Pancreas (tissue), 10 donors: Measurements from ENCODE around the gene SHLD1. TPM values are rescaled to one million over a fixed set of nuclear protein-coding genes. Genes with fewer than 3 reads are reported as not detected.

Source experiments
- ATAC-seq, 4 donors: fragments of 200-7000 bp; cut with Tn5 transposase; one replicate each; pipeline versions ENCODE4 v1.8.0 to v1.9.1; 2020; ENCODE audit warnings: mild to moderate bottlenecking in 4 of 4, moderate library complexity in 4 of 4
- DNase-seq, 6 donors: peaks; one replicate each; pipeline ENCODE4 v3.0.0-alpha.2; 2020
- FAIRE-seq: peaks from 2 replicates; lab custom pipeline; 2012; peaks lifted over from hg19 to GRCh38; lab: Jason Lieb, UNC
- H3K27ac ChIP-seq, 4 donors: fragments of 200-600 bp; sonication (generic); 1 replicate in 3 of 4; 2 replicates in 1 of 4; pipeline versions ENCODE4 v1.5.0 to v1.8.0; 2020
- H3K27me3 ChIP-seq, 4 donors: fragments of 200-600 bp; one replicate each; pipeline ENCODE4 v1.8.0; 2021
- H3K36me3 ChIP-seq, 3 donors: fragments of 200-600 bp; sonication (generic) in 1 of 3; one replicate each; pipeline versions ENCODE4 v1.5.0 to v1.8.0; 2020 to 2021
- H3K4me1 ChIP-seq, 3 donors: fragments of 200-600 bp; one replicate each; pipeline ENCODE4 v1.8.0; 2021
- H3K4me3 ChIP-seq, 4 donors: fragments of 200-600 bp; sonication (generic) in 2 of 4; one replicate each; pipeline versions ENCODE4 v1.5.0 to v1.8.0; 2020 to 2021
- H3K9me3 ChIP-seq, 4 donors: fragments of 200-600 bp; one replicate each; pipeline ENCODE4 v1.8.0; 2021
- WGBS, 2 donors: extraction: QIAGEN DNeasy Blood & Tissue Kit; methylation state at CpG; one replicate each; pipeline ENCODE4 v1.1.7; 2013; 5-methylcytosine and 5-hydroxymethylcytosine counted together
- intact Hi-C, 3 donors: fragments of 100-400 bp; cut with DNase I; formaldehyde crosslinking; loops; one replicate each; pipeline versions ENCODE4 v1.11.1 to v1.14.2; 2022
- polyA plus RNA-seq, 2 donors: library from polyadenylated mRNA; stranded (reverse); fragments of 200-250 nt; gene quantifications; one replicate each; pipeline ENCODE4 v1.2.3, GENCODE V29; 2013
- total RNA-seq, 6 donors: library from RNA; stranded (reverse); fragmentation: NEBNext Ultra II Directional in 4 of 6; extraction: Animal tissue kit (Norgen Biotek cat#: 25700) in 4 of 6; gene quantifications; one replicate each; pipeline versions ENCODE4 v1.2.1 to v1.2.4, GENCODE V29; 2021 to 2023
- TF ChIP-seq, protein P1 (sequence below), 4 donors: fragments of 200-600 bp; sonication (generic) in 3 of 4; IDR thresholded peaks; one replicate each; pipeline versions ENCODE4 v1.5.0 to v1.8.0; 2021; ENCODE audit warnings: antibody characterized with exemption in 4 of 4
- donor health status: healthy with polysubstance abuse.
- donor health status: DM: no; HTN: no; CAD: no; lungs with moderate emphysema.
- donor health status: DM: no; HTN: no; CAD: no.
- donor health status: control.
- donor health status: control.
- donor health status: Bipolar disorder and iron deficiency.
- donor health status: DM: yes; HTN: yes; CAD: no.
- donor health status: DM: no; HTN: no; CAD: no.
- donor health status: DM: no; HTN: no; CAD: no.
- donor health status: DM: yes; HTN: yes; CAD: no.

The SHLD1 gene
- total and polyA plus RNA-seq, 8 donors = 2.1 to 6.6 (median 3.4) TPM

DNA sequence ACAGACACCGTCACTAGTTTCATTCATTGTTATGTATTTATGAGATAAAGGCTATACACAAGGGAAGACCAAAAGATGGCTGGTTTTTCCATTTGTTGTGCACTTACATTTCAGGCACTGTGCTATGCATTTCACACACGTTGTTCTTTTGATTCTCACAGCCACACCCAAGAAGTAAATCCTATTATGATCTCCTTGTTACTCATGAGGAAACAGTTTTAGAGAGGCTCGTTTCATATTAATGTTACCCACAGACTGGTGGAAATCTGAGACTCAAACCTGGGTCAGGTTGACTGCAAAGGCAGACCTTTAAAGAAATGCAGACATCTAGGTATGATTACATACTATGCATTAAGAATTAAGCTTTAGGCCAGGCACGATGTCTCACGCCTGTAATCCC is 34.9 kb downstream of the SHLD1 start:
- Histone ChIP-seq H3K9me3 (no peaks in the 10 kb centered on the region), H3K4me1 (peaks cover 25 to 56% (median 48%) of the 10 kb centered on the region in 3 donors), H3K27me3 (no peaks in the 10 kb centered on the region), H3K4me3 (no peak overlapping the region), H3K36me3 (no peaks in the 10 kb centered on the region), H3K27ac (peak overlapping the region in 3 of 4 donors; percentile 14 to 50 (median 37))
- TF ChIP-seq, protein P1, sequence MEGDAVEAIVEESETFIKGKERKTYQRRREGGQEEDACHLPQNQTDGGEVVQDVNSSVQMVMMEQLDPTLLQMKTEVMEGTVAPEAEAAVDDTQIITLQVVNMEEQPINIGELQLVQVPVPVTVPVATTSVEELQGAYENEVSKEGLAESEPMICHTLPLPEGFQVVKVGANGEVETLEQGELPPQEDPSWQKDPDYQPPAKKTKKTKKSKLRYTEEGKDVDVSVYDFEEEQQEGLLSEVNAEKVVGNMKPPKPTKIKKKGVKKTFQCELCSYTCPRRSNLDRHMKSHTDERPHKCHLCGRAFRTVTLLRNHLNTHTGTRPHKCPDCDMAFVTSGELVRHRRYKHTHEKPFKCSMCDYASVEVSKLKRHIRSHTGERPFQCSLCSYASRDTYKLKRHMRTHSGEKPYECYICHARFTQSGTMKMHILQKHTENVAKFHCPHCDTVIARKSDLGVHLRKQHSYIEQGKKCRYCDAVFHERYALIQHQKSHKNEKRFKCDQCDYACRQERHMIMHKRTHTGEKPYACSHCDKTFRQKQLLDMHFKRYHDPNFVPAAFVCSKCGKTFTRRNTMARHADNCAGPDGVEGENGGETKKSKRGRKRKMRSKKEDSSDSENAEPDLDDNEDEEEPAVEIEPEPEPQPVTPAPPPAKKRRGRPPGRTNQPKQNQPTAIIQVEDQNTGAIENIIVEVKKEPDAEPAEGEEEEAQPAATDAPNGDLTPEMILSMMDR (IDR thresholded peaks at IDR 0.05) = no peak
- no peak for ATAC-seq
- intact Hi-C loops = no loop called here
- no peak for DNase-seq
- FAIRE-seq = no peak
- WGBS, 2 donors = 70 to 78% methylated on average over 5 of the region's 5 CpGs

DNA sequence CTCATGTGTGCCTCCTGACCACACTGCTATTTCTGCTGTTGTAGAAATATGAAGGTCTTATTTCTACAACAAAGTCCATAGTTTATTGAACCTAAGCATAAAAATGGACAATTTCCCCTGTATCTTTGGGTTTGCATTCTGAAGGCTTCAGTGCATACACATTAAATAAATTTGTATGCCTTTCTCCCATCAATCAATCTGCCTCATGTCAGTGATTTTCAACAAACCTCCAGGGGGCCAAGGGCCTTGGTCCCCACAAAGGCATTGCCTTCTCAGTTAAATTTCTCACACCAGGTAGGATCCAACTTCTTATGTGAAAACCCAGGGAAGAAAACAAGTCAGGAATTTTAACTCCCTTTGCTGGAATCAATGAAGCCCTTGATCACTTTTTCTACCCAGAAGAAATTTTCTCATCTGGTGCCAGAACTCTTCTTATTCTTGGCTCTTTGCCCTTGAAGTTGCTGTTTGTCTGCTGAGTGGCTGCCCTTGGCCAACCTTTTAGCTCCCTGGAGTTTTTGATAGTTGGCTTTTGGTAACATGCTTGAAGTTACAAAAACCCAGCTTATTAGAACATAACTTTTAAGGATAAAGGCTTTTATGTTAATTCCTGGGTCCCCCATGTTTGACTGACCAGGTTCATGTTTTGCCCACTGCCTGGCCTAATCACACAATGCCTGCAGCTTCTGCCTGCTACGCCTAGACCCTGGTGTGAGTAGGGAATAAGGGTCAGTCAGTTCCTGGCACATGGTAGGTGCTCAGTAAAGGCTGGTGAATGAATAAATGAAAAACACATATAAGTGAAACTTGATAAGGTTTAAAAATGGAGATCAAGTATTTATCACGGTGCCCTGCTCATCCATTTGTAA is 37.0 kb downstream of the SHLD1 start:
- TF ChIP-seq, protein P1 (IDR thresholded peaks at IDR 0.05) = no peak
- Histone ChIP-seq H3K9me3 (no peaks in the 10 kb centered on the region), H3K27ac (peak overlapping the region in 3 of 4 donors; percentile 8 to 58 (median 23)), H3K36me3 (no peaks in the 10 kb centered on the region), H3K4me3 (no peak overlapping the region), H3K27me3 (no peaks in the 10 kb centered on the region), H3K4me1 (peaks cover 10 to 37% (median 34%) of the 10 kb centered on the region in 3 donors)
- intact Hi-C loops = no loop called here
- FAIRE-seq = no peak
- peak; percentile 62 to 78 (median 72) for ATAC-seq
- WGBS, 2 donors = 66 to 68% methylated on average over 2 of the region's 2 CpGs
- peak in 2 of 6 donors; percentile 35 to 52 for DNase-seq

DNA sequence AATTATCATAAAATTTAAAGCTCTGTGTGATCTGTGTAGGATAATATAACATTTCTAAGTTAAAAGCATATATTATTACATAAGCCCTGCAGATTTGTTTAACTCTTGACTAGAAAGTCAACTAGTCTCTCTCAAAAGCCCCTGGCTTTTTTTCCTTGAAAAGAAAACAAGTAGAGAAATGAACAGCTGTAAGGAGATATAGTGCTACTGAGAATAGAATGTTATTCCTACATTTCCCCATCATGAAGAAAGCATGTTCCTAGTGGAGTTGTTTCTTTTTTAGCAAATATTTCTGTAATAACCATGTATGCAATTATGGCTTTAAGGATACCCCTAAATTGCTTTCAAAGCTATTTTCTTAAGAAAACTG is 37.6 kb downstream of the SHLD1 start:
- Histone ChIP-seq H3K27me3 (no peaks in the 10 kb centered on the region), H3K4me1 (peaks cover 10 to 31% (median 28%) of the 10 kb centered on the region in 3 donors), H3K27ac (peak overlapping the region in 3 of 4 donors; percentile 6 to 58 (median 8)), H3K9me3 (no peaks in the 10 kb centered on the region), H3K36me3 (no peaks in the 10 kb centered on the region), H3K4me3 (no peak overlapping the region)
- ATAC-seq (no peak), FAIRE-seq (no peak), DNase-seq (no peak)
- TF ChIP-seq, protein P1 (IDR thresholded peaks at IDR 0.05) = no peak
- intact Hi-C loops = no loop called here

- Histone ChIP-seq H3K4me3 (no peak overlapping the region), H3K36me3 (no peaks in the 10 kb centered on the region), H3K27me3 (no peaks in the 10 kb centered on the region), H3K9me3 (no peaks in the 10 kb centered on the region), H3K27ac (no peak overlapping the region), H3K4me1 (peaks cover 10 to 29% (median 25%) of the 10 kb centered on the region in 3 donors)
- TF ChIP-seq, protein P1 (IDR thresholded peaks at IDR 0.05) = peak; percentile 64 to 88 (median 75)
- FAIRE-seq = peak; percentile 56
- intact Hi-C loops = no loop called here
- peak in 4 of 6 donors; percentile 71 to 82 (median 78) for DNase-seq
- ATAC-seq = peak; percentile 82 to 96 (median 90)
- WGBS, 2 donors = 0 to 1% methylated on average over 3 of the region's 3 CpGs
Measured at GRCh38 chr20:5788385-5788895, 38.2 kb downstream of the SHLD1 start.
